A673 (cell line): ENCODE results near the gene SRSF4. TPM values are rescaled to one million over a fixed set of nuclear protein-coding genes. Genes with fewer than 3 reads are reported as not detected.
A peak's percentile ranks its signal among the peaks of the same experiment; 100 is the strongest.

Experiments
- Bru-seq: library from RNA; stranded (reverse); fragments of 400-500 nt; gene quantifications from one replicate; lab custom pipeline; 2021; lab: Mats Ljungman, UMichigan
- BruChase-seq, 2 experiments: library from RNA; stranded (reverse); fragments of 400-500 nt; gene quantifications; one replicate each; lab custom pipeline; 2021; lab: Mats Ljungman, UMichigan
- BruUV-seq: library from RNA; stranded (reverse); fragments of 400-500 nt; replicated peaks from 2 replicates; lab custom pipeline; 2021; lab: Mats Ljungman, UMichigan
- CTCF ChIA-PET: fragments of 300-600 bp; sonication (Branson Sonifier 250); formaldehyde crosslinking; loops from one replicate; lab custom pipeline; 2022; ENCODE audit warnings: antibody characterized with exemption; lab: Charles Lee
- POLR2A ChIA-PET: fragments of 300-600 bp; sonication (Branson Sonifier 250); formaldehyde crosslinking; loops from one replicate; lab custom pipeline; 2022; ENCODE audit warnings: antibody characterized with exemption; ENCODE audit not compliant: low non-redundant PET; lab: Charles Lee
- DNase-seq: peaks from one replicate; pipeline ENCODE4 v3.0.0-alpha.2; 2015; ENCODE audit warnings: low spot score
- H3K27ac ChIP-seq: fragments of 200-600 bp; sonication (generic); 2 replicates; pipeline ENCODE4 v1.5.1; 2016; ENCODE audit warnings: mixed run types, low read depth, mild to moderate bottlenecking, mixed read lengths, antibody characterized with exemption, low read length; ENCODE audit not compliant: poor library complexity, severe bottlenecking
- H3K27me3 ChIP-seq: fragments of 200-600 bp; sonication (generic); replicated peaks from 2 replicates; pipeline ENCODE4 v1.6.1; 2017; ENCODE audit warnings: mixed run types, low read depth, mild to moderate bottlenecking, mixed read lengths, antibody characterized with exemption, low read length; ENCODE audit not compliant: insufficient read depth, poor library complexity
- H3K36me3 ChIP-seq: fragments of 200-600 bp; sonication (generic); 2 replicates; pipeline ENCODE4 v1.6.1; 2016; ENCODE audit warnings: mixed run types, mild to moderate bottlenecking, mixed read lengths, antibody characterized with exemption, low read length; ENCODE audit not compliant: insufficient read depth, poor library complexity, severe bottlenecking
- H3K4me1 ChIP-seq: fragments of 200-600 bp; sonication (generic); 2 replicates; pipeline ENCODE4 v1.6.1; 2017; ENCODE audit warnings: mixed run types, mild to moderate bottlenecking, mixed read lengths, antibody characterized with exemption, low read length; ENCODE audit not compliant: insufficient read depth, poor library complexity, severe bottlenecking
- H3K4me3 ChIP-seq: fragments of 200-600 bp; sonication (generic); 2 replicates; pipeline ENCODE4 v1.5.1; 2016; ENCODE audit warnings: low read depth, mixed run types, mild to moderate bottlenecking, mixed read lengths, low read length; ENCODE audit not compliant: poor library complexity, severe bottlenecking
- H3K9me3 ChIP-seq: fragments of 200-600 bp; sonication (generic); 2 replicates; pipeline ENCODE4 v1.6.1; 2016; ENCODE audit warnings: mixed run types, low read depth, mild to moderate bottlenecking, mixed read lengths, antibody characterized with exemption, low read length; ENCODE audit not compliant: poor library complexity, severe bottlenecking
- CTCF ChIP-seq: fragments of 300-800, 200-600 bp; sonication (generic); conservative IDR thresholded peaks from 2 replicates; pipeline ENCODE4 v1.5.1; 2017; ENCODE audit warnings: low read depth, mild to moderate bottlenecking, antibody characterized with exemption, low read length, moderate library complexity, mixed read lengths
- EZH2 ChIP-seq: fragments of 200-600 bp; sonication (generic); IDR thresholded peaks from 2 replicates; pipeline ENCODE4 v1.6.1; 2017; ENCODE audit warnings: borderline replicate concordance, low read depth, mild to moderate bottlenecking, mixed read lengths, antibody characterized with exemption, low read length; ENCODE audit not compliant: poor library complexity, severe bottlenecking
- intact Hi-C: fragments of 100-400 bp; cut with micrococcal nuclease; formaldehyde crosslinking; loops from one replicate; pipeline ENCODE4 v1.10.0; 2022; ENCODE audit not compliant: unreplicated experiment
- long read RNA-seq: library from polyadenylated mRNA; stranded (forward); transcript quantifications from one replicate; pipeline ENCODE4 v2.0.0, GENCODE V29; 2022
- total RNA-seq: library from RNA; stranded (reverse); gene quantifications from 2 replicates; pipeline ENCODE4 v1.2.3, GENCODE V29; 2021

SRSF4 gene
- total RNA-seq (104 and 116 TPM in 2 replicates), Bru-seq, nascent RNA (percentile 98 among the genes with signal in this experiment), BruChase-seq, experiment 1, labeled RNA remaining after a 2-hour chase (percentile 97 among the genes with signal in this experiment), BruChase-seq, experiment 2, labeled RNA remaining after a 6-hour chase (percentile 95 among the genes with signal in this experiment)
- long read RNA-seq, transcript SRSF4-202 (5 exons, 1,264 nt): minor isoform, 13 of 249 reads
- long read RNA-seq, transcript SRSF4-201 (6 exons, 2,387 nt): major isoform, 208 of 249 reads
- long read RNA-seq, partial matches to known transcripts: 10 of 249 reads
- long read RNA-seq, other reads (novel, unspliced or antisense): 18 of 249 reads

DNA sequence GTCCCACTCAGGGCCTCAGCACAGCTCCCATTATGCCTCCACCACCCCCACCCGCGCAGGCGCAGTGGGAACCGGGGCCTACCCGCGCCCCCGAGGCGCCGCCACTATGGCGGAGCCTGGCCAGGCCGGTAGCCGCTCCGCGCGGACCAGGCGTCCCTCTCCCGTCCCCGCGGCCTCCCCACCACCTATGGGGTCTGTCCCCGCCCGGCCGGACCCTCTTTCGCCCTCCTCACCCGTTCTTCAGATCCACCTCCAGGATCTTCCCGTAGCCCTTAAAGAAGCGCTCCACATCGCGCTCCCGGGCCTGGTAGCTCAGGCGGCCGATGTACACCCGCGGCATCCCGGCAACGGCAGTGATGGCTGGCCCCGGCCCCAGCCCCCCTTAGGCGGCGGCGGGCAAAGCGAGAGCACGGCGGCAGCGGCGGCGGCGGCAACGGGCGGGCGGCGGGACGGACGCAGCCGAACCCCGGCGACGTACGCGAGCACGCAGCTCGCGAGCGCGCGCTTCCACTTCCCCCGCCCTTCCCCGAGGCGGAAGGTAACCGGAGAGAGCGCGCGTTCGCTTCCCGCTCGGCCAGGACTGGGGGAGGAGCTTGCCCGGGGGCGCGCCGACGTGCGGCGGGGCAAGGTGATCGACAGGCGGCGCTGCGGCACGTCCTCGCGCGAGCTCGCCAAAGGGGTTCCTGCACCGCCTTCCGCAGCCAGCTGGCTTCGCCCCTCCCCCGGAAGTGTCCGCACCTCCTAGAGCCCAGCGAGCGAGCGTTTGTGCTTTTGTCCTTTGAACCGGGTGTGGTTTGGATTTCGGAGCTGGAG lies at the start of gene SRSF4:
TSS of gene SRSF4 (minus strand) at position 488 of the 813 bp plus-strand sequence. CDS start at position 340, 148 bp downstream.
- Histone ChIP-seq H3K27me3 (no peaks in the 10 kb centered on the region), H3K9me3 (no peaks in the 10 kb centered on the region), H3K4me1 (peaks cover 41% of the 10 kb centered on the region), H3K4me3 (peak within 1 kb of the TSS; percentile 97), H3K27ac (peak within 1 kb of the TSS; percentile 100), H3K36me3 (peaks cover 9% of the 10 kb centered on the region)
- ChIA-PET POLR2A (interaction anchor here (0.5 to 0.7 kb wide), 3 partner anchors 25 to 1537 kb away, joined by 4 to 6 read pairs (median 4); no protein-coding TSS in a partner anchor), CTCF (interaction anchor here (0.7 to 1.7 kb wide), 6 partner anchors 16 to 300 kb away, joined by 3 to 8 read pairs (median 6); no protein-coding TSS in a partner anchor)
- BruUV-seq: no TSS peak
- intact Hi-C loops: no loop called here
- TF ChIP-seq EZH2 (no peak), CTCF (peak; percentile 86)
- DNase-seq: peak; percentile 99

DNA sequence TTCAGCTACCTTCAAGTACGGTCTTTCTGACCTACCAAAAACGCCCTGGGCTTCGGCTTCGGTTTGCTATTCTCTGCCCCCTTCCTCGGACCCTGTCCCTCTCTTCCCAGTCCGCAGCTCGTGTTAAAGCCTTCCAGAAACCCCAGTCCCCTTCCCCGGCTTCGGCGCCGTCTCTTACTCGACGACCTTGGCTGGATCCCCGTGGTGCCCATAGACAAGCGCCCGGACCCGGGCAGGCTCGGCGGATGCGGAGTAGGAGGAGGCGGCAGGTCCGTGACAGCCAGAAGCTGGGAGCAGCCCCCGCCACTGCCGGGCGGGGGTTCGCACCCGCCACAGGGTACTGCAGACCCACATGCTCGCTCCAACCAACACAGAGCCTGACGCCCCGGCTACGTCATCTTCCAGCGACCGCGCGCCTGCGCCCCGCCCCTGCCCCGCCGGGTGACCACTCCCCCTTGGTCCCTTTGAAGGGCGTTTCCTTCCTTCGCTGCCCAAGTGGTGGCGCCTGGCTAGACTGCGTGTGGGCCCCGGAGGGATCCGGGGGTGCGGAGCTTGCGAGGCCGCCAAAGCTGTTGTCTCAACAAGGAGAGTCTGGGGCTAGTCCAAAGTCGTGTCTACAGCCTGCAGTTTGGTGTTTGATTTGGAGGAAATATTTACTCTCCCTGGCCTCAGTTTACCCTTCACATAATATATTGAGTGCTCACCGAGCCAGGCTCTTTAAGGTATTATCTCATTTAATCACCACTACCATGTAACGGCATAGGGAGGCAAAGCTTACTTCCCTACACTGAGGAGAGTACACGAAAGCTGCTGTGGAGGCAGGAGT lies 49.1 kb upstream of the SRSF4 start, which contains the start of gene MECR:
TSS of gene MECR (minus strand) at position 382 of the 826 bp plus-strand sequence. CDS start at position 354, 28 bp downstream.
- H3K9me3 ChIP-seq: no peaks in the 10 kb centered on the region
- ChIA-PET POLR2A (interaction anchor here (0.5 kb wide), 1 partner anchor 902 kb away, joined by 3 read pairs; the partner anchor contains the start of gene MED18), CTCF (no interaction called here)
- peak; percentile 95 for DNase-seq
- intact Hi-C loops: loop anchor here (10.0 kb wide), 2 partner anchors 114 to 854 kb away; no protein-coding TSS in a partner anchor
- H3K27me3 ChIP-seq: no peaks in the 10 kb centered on the region
- H3K36me3 ChIP-seq: no peaks in the 10 kb centered on the region
- BruUV-seq: TSS peak; percentile 60
- peak within 1 kb of the TSS; percentile 84 for H3K4me3 ChIP-seq
- peak within 1 kb of the TSS; percentile 81 for H3K27ac ChIP-seq
- TF ChIP-seq CTCF (peak; percentile 43; the same call in 1 of the 2 replicates), EZH2 (no peak)
- H3K4me1 ChIP-seq: peaks cover 12% of the 10 kb centered on the region
